ENCODE data around the gene PKNOX2.

PKNOX2 gene

DNA sequence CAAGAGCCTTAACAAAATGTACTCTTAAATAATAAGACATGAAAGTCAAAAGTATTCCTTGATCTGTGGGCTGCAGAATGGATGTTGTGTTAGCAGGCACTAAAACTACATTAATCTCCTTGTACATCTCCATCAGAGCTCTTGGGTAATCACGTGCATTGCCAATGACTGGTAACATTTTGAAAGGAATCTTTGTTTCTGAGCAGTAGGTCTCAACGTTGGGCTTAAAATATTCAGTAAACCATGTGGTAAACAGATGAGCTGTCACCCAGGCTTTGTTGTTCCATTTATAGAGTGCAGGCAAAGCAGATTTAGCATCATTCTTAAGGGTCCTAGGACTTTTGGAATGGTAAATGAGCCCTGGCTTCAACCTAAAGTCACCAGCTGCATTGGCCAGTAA lies 152.9 kb downstream of the PKNOX2 start:
- DNase-seq = no peak

DNA sequence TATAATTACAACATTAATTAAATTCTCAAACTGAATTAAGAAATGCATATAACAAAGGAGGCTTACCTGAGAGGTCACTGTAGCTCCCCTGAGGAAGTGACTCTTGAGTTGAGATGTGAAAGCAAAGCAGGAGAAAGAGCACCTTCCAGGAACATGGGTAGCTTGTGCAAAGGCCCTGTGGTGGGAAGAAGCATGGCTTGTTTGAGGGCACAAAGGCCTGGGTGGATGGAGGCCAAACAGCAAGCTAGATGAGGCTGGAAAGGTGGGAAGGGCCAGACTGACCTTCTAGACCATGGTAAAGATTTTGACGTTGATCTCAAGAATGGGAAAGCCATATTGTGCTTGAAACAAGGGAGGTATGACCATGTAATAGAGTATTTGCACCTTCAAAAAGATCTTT lies 155.1 kb downstream of the PKNOX2 start:
- no peak for DNase-seq

DNA sequence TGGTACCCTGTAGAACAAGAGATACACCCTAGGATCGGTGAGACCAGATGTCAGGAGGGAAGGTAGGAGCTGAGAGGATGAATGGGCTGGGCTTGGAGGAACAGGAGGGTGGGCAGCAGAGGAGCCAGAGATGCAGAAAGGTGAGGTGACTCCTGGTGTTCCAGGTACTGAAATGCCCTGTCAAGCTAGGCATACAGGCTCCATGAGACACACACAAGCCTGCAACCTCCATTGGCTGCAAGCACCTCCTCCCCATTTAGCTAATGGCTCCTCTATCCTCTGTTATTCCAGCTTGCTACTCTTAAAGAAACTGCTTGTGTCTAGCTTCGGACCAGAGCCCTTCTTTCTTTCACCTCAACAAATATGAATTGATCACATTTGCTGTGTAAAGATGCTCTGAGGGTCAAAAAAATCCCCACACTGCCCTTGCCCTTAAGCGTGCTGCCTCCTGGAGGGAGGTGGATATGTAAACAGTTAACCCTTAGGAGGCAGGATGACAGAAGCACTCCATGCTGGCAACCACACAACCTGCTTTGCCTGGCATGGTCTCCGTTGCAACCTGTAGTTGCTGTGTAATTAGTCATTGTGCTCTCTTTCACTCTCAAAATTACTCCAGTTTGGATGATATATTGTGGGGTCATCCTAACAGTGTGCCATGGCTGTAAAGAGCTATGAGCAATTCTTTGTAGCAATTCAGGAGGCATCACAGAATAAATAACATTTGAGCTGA lies 156.0 kb downstream of the PKNOX2 start:
- DNase-seq = peak in 1 of 3 experiments; percentile 47

DNA sequence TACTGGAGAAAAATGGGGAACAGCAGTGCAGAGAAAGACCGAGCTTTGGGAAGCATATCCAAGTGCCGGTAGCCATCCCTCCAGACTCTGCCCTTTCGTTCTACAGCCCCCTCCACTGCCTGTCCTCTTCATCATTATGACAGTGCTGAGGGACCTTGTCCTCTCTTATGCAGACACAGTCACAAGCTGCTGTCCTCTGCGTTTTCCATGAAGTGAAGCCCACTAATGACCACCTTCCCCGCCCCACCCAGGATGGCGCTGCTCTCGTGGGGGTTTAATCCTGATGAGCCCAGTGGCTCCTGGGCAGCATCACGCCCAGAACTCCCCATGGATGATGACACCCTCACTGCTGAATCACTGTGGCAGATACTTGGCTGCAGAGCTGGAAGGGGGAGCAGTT lies 157.7 kb downstream of the PKNOX2 start:
- no peak for DNase-seq

DNA sequence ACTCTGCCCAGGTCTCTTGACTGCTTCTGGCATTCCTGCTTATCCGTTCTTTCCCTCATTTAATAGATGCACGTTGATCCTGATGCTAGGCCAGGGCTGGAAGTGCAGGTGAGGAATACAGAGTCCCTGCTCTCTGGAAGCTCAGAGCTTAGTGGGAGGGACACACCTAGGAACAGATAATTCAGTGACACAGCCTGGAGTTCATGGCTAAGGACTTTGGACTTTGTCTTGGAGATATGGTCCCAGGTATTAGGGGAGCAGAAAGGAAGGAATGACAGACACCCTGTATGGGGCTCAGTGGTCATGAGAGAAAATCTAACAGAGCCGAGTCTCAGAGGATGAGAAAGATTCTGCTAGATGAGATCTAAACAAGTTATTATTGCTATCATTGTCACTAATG lies 160.6 kb downstream of the PKNOX2 start:
- no peak for DNase-seq

DNA sequence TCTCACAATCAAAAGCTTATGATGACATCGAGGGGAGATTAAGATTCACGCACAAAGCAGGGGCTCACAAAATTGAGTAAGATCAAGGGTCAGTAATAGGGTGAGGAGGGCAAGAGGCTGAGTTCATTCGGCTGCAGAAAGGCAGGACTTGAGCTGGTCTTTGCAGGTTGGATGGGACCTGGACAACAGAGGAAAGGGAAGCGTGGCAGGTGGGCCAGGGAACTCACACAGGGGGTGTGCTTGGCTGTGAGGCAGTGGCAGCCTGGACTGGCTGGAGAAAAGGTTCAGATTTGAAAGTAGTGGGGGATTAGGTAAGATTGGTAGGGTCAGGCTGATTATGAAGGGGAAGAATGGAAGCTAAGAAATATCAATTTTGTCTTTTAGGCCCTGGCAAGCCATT lies 161.6 kb downstream of the PKNOX2 start:
- DNase-seq = no peak

DNA sequence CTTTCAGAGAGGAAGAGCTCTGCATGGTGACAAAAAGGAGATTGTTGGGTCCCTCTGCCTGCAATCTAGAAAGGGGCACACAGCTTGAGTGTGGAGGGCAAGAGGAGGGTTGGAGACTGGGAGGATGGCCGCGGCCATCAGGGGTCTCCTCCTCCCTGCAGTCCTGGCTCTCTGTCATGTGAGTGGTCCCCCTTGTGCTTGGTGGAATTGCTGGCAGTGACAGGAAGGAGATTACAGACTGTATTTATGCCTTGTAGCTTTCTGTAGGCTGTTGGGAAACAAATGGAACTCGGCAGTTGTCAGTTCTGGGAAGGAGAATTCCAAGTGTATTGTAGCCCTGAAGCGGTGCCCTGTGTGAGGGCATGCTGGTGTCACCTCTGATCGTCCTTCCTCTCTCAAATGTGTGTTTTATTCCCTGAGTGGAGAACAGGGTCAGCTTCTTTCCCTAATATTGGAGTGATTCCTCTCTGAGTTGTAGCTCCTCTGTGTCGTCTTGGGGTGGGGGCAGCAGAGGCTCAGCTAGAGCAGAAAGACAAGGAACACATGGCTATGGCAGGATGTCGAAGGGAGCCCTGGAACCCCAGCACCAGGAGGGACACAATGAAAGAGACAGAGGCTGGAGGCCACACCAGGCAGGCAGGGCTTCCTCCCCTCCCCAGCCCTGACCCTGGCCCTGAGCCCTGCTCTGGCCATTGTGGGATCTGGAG lies 163.1 kb downstream of the PKNOX2 start:
- DNase-seq = no peak

DNA sequence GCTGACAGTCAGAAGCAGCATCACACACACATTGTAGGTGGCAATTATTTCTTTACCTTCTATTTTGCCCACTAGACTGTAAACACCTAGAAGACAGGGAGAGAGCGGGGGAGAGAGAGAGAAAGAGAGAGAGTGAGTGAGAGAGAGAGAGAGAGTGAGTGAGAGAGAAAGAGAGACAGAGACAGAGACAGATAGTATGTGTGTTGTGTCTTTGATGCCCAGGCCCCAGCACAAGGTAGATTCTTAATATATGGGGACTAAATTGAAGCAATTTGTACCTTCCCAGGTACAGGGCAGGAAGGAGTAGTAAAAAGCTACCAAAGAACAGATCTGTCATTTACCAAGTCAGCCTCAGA lies 163.7 kb downstream of the PKNOX2 start:
- no peak for DNase-seq

DNA sequence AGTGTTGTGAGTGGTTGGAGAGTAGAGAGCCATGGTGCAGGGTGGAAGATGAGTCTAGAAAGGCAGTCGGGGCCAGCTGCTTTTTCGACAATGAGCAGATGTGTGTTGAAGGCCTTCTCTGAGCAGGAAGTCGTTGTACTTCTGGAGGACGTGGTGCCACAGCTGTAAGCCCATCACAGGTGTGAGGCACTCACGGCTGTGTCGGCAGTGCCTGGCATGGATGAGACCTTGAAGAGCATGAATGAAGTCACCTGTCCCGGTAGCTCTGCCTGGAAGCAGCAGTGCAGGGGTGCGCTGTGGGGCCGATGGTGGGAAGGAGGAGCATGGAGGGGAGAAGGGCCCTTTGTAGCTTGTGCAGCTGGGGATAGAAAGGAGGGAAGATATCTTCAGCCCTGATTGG lies 165.2 kb downstream of the PKNOX2 start:
- no peak for DNase-seq

DNA sequence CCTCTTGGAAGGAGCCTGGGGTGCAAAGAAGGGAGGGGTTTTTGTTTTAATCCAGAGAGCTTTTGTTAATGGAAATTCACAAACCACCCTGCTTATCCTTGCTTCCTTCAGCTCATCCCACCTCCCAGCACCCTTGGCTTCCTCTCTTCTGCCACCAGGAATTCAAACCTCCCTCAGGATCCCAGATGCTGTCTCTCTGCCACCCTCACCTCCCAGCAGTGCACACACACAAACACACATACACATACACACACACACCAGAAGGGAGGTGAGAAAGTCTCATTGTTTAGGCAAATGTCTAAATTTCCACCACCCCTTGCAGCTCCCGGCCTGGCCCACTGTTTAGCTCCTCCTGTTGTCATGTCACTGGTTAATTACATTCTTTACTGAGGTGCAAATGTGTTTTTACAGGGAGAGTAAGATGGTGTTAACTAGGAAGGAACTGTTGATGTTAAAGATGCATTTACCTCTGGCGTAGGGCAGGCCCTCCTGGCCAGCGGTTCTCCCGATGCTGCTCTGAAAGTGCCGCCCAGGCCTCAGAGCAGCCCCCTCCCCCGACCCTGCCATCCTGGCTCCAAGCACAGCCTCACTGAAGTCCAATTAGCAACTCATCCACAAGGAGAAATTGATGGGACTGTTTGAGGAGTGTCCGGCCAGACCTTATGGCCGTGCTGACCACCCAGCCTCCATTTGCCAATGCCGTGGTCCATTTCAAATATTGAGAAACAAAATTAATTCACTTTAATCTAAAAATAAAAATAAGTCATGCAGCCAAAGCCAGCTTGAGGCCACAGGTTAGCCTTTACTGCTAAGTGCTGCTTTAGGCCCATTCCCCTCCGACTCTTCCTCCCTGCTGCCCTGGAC lies 166.1 kb downstream of the PKNOX2 start:
- no peak for DNase-seq

DNA sequence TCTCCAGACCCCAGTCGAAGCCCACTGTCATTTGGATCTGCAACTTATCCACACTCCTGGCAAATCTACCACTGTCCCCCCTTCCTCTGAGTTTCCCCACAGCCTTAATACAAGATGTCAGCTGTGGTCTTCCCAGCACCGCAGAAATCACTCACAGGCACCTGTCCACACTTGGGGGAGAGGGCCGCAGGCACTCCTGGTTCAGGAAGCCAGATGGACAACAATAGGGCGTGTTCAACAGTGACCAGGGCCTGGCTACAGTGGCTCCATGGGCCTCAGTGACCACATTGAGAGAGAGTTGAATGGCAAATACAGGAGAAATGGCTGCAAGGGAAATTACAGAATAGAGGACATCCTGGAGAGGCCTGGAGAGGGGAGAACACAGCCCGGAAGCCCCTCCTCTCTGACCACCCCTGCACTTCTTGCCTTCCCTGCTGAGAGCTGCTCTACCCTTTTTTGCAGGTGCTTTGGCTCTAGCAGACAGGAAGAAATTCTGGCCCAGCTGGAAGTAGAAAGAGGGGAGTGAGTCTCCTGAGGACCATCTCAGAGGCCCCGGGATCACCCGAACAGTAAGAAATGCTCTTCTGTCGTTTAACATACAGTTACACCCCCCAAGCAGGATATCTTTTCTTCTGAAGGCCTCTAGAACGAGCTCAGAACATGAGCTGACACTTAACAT lies 166.9 kb downstream of the PKNOX2 start:
- no peak for DNase-seq

DNA sequence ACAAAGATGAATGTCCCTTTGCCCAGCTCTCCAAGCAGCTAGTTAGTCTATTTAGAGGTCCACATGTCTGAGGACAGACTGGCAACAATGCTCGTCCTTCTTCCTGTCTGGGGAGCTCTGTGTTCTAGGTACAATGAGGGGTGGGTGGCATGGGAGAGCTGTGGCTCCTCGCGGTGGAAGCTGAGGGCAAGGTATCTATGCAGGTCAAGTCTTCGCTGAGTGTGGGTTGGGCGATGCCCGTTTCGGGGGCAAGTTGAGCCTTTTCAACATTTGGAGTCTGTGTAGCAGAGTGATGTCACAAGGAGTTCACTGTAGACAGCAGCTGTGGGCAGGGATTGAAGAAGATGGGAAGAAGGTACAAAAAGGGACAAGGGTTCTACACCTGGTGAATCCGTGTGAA lies 168.3 kb downstream of the PKNOX2 start:
- DNase-seq = no peak

DNA sequence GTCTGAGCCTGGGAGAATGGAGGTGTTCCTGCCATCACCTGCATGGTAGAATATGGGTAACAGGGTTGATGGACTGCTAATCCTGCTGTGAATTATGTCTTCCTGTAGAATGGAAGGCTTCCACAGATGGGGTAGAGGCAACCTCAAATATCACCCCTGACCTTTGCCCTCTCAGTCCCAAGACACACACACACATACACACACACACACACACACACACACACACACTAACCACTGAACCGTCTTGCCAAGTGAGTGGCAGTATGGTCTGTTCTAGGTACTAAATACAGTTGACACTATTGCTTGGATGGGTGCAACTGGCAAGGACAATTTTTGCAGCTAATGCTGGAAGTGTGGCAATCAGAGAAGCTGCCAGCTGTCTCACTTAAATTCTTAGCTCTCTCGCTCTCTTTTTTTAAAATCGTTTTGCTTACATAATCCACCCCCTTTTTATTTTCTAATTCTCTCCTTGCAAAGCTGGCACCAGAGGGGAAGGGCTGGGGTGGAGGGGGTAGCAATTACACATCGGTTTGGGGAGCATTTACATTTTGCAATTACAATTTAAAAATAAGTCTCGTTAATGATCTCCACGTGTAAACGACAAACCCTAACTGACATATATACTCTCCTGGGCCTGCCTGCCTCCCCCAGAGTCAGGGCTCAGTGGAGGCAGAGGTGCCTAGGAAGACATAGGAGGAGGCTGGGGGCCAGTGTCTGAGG lies 169.0 kb downstream of the PKNOX2 start:
- DNase-seq = no peak

DNA sequence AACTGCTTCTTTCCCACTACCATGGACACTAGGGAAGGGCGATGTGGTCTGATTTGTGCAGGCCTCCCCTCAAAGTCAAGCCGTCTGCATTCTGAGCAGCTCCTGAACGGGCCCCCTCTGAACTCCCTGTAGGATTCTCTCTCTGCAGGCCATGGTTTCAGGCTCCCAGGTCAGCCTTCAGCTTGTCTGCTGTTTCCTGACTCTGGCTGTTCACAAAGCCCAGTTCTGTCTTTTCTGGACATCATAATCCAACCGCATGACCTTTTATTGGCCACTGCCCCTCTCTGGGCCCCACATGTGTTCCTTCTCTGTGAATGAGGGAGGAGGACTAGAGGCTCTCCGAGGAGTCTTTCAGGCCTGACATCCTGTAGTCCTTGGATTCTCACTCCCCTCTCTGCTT lies 170.6 kb downstream of the PKNOX2 start:
- no peak for DNase-seq

DNA sequence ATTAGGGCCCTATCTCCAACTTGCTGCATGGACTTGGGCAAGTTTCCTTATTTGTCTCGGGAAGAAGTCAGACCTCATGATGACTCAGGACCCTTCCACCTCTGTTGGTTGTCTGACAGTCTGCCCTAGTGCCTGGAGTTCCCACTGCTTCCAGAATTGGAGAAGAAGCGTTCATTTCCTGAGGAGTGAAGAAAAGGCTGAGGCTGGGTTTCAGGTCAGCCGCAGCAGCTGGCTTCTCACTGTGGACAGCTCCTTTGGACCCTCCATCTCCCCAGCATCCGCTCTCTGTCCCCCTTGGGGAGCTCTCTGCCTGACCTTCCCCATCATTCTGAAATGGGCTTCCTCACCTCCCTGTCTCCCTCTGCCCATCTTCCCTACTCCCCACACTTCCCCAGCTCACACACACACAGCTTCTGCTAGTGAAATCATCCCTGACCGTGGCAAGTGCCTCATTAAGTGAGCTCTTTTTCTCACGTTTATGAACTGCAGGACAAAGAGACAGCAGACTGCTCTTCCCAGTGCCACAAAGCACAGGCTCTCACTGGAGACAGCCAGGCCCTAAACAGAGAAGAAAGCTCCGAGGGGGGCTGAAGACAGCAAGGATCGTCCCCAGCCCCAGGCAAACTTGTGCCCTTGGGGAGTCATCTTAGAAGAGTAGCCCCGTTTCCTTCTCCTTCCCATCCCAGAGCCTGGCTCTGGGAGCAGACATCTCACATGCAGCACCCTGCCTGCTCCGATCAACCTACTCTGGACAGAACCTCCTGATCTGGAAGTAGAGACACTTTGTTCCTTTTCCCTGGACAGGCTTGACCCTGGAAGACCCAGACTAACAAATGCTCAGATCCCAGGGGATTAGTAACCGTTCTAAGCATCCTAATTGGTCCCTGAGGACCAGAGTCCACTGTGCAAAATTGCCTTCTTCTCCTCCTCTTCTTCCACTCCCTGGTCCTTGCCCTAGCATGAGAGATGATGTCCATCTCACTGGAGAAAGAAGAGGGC lies 173.6 kb downstream of the PKNOX2 start:
- no peak for DNase-seq

DNA sequence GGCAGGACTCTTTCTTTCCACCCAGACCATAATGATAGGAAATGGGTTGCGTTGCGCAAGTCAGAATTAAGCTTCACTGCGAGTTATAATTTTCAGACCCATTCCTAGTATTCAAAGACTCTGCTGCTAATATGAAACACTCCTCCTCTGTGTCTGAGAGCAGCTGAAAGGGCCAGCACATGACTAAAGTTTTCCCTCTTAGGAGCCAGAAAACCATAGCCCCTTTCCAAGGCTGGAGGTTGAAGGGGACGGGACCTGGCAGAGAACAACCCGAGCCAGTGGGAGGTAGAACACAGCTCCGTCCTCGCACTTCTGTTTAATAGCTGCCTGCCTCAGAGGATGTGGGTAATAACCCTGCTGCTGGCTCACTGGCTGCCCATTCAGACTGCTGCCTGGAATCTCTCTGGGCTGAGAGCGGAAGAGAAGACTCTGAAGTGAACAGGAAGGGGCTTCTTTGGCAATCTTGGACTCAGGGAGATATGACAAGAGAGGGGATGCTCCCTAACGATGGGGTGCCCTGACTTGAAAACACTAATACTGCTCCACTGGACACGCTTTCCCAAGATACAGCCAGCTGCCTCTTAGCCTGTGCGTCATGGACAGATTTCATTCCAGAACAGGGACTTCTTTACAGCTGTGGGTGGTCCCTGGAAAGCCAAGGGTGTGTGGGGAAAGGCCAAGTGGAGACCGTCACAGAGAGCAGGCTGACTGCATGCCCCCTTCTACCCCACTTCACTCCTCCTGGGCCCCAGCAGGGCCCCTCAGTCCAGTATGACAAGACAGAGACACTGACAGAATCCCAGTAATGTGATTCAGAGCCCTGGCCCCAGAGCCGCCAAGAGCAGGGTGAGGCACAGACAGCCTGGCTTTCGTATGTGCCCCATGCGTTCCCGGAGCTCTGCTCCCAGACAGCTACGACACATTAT lies 174.6 kb downstream of the PKNOX2 start:
- no peak for DNase-seq

DNA sequence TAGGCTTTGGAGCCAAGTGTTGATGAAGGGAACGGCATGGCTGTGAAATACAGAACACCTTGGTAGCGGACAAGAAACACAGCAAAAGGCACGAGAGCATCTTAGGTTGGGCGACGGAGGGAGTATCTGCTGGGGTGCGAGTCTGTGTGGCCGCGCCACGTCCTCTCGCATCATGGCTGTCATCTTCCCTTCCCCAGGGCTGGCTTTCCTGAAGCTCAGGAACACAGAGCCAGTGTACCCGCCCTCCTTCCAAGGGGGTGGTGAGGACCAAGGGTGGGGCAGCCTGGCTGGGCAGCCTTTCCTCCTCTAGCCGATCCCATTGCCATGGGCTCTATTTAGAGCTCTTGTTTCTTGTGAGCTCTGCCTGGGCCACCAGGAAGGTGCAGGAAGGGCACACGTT lies 177.1 kb downstream of the PKNOX2 start:
- no peak for DNase-seq

DNA sequence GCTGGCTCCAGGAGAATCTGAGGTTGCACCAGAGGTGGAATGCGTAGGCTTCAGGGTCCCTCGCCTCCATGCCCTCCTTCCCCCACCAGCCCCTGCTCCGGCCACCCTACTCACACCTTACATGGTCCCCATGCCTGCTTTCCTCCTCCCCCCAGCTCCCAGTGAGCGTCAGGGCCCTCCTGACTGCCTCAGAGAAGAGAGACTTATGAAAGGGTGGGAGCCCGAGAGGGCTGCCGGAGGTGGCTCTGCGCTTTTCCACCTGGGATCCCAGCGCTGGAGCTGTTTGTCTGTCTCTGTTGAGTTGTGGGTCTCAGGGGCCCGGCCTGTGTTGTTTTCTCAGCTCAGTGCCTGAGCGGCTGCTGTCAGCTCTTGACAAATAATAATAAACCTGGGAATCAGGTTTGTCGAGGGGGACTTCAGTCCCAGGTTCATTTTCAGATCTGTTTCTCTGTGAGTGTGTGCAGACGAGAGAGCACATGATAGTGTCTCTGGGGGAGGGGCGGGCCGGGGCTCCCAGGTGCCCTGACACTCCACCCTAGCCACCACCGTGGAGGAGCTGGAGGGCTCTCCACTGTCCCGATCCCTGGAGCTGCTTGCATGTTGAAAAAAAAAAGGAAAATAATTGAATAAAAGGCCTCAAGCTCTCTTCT lies 177.9 kb downstream of the PKNOX2 start:
- DNase-seq = peak in 1 of 3 experiments; percentile 22

DNA sequence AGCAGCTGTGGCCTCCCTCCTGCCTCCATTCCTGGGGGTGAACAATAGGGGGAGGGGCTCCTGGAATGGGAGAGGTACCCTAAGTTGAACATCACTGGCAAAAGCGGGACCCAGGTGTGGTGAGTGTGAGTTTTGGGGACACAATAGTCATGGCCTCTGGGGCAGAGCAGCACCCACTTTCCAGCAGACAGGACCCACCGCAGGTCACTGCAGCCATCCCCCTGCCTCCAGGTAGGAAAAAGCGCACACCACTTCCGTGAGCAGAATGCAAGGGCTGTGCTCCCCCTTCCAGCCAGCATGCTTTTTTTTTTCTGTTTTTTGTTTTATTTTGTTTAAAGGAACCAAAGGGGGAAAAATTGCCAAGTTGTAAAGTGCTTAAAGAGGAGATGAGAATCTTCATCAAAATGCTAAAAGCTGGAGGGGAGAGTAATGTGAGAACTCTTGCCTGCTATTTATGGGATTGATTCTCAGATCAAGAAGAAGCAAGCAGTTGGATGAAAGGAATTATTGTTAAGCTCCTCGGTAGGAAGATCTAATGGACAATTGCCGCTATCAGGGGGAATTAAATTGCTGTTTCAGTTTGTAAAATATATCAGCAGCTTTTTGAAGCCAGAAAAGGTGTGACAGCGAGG lies 178.7 kb downstream of the PKNOX2 start:
- DNase-seq = no peak
